ENCODE measurements around the gene CACTIN.

The CACTIN gene

GRCh38 chr19:3609779-3610719 is 16.5 kb downstream of the CACTIN start:
- no peak for DNase-seq (ENCODE audit: low read depth in 2 of 2)

- no peak for DNase-seq (ENCODE audit: low read depth in 2 of 2)
Observed at GRCh38 chr19:3608750-3609322, 17.8 kb downstream of the CACTIN start.

- DNase-seq (ENCODE audit: low read depth in 2 of 2): no peak
Observed at GRCh38 chr19:3608079-3608641, 18.4 kb downstream of the CACTIN start.

GRCh38 chr19:3607303-3608078 is 19.1 kb downstream of the CACTIN start:
- DNase-seq (ENCODE audit: low read depth in 2 of 2): no peak

- peak; percentile 18 to 65 for DNase-seq (ENCODE audit: low read depth in 2 of 2)
Observed at GRCh38 chr19:3606690-3607289, 19.8 kb downstream of the CACTIN start, which contains the start of gene TBXA2R. TBXA2R (minus strand) TSS chr19:3606875; CDS start chr19:3600634, 6,241 bp downstream.

GRCh38 chr19:3606174-3606689 is 20.4 kb downstream of the CACTIN start:
- DNase-seq (ENCODE audit: low read depth in 2 of 2): no peak

- DNase-seq (ENCODE audit: low read depth in 2 of 2): no peak
Observed at GRCh38 chr19:3605770-3606169, 20.8 kb downstream of the CACTIN start.

GRCh38 chr19:3605361-3605760 is 21.2 kb downstream of the CACTIN start:
- DNase-seq (ENCODE audit: low read depth in 2 of 2): no peak

GRCh38 chr19:3604987-3605343 is 21.6 kb downstream of the CACTIN start:
- no peak for DNase-seq (ENCODE audit: low read depth in 2 of 2)

GRCh38 chr19:3604227-3604986 is 22.2 kb downstream of the CACTIN start:
- DNase-seq (ENCODE audit: low read depth in 2 of 2): no peak

- no peak for DNase-seq (ENCODE audit: low read depth in 2 of 2)
Observed at GRCh38 chr19:3603121-3603811, 23.3 kb downstream of the CACTIN start.

GRCh38 chr19:3601021-3601420 is 25.6 kb downstream of the CACTIN start:
- DNase-seq (ENCODE audit: low read depth in 2 of 2): no peak

GRCh38 chr19:3599776-3600187 is 26.8 kb downstream of the CACTIN start:
- no peak for DNase-seq (ENCODE audit: low read depth in 2 of 2)

- DNase-seq (ENCODE audit: low read depth in 2 of 2): no peak
Observed at GRCh38 chr19:3595521-3596061, 31.0 kb downstream of the CACTIN start.

GRCh38 chr19:3593156-3593555 is 33.4 kb downstream of the CACTIN start:
- DNase-seq (ENCODE audit: low read depth in 2 of 2): no peak

GRCh38 chr19:3591876-3592613 is 34.5 kb downstream of the CACTIN start:
- DNase-seq (ENCODE audit: low read depth in 2 of 2): no peak

- DNase-seq (ENCODE audit: low read depth in 2 of 2): no peak
Observed at GRCh38 chr19:3590991-3591659, 35.5 kb downstream of the CACTIN start.

- DNase-seq (ENCODE audit: low read depth in 2 of 2): no peak
Observed at GRCh38 chr19:3589949-3590348, 36.6 kb downstream of the CACTIN start.

Measured in stimulated activated CD4-positive, alpha-beta T cell treated with anti-CD3 and anti-CD28 coated beads, Interleukin-12 subunit alpha, Interleukin-12 subunit beta, amount 100 ng/mL, for 24 hours (primary cell).